ENCODE measurements around the gene RABAC1.

DNA sequence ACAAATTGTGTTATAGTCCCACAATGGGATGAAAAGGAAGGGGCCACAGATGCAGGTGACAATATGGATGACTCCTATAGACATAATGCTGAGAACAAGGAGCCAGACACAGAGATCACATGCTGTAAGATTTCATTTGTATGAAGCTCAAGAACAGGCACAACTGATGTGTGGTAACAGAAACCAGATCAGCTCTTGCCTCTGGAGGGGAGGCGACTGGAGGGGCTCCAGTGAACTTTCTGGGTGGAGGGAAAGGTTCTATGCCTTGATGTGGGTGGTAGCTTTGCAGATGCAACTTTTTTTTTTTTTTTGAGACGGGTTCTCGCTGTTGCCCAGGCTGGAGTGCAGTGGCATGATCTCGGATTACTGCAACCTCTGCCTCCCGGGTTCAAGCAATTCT, 6.0 kb upstream of the RABAC1 start:
- no peak for TF ChIP-seq EZH2 (IDR thresholded peaks at IDR 0.05; ENCODE audit: insufficient read depth, poor library complexity, severe bottlenecking)
- no peak for TF ChIP-seq EZH2phosphoT487 (IDR thresholded peaks at IDR 0.05; ENCODE audit: insufficient read depth, low read depth)

All from GM23248 (cell line).